GM18511 (cell line): ENCODE results near the gene SMPD3.

Experiments
- ATAC-seq: cut with Tn5 transposase; IDR thresholded peaks from one replicate; pipeline ENCODE4 v1.9.1; 2021; ENCODE audit warnings: mild to moderate bottlenecking, moderate library complexity; ENCODE audit not compliant: unreplicated experiment

Gene SMPD3

GRCh38 chr16:68372381-68372720 is 76.0 kb downstream of the SMPD3 start:
- no peak for ATAC-seq

GRCh38 chr16:68371706-68372380 is 76.5 kb downstream of the SMPD3 start:
- no peak for ATAC-seq

GRCh38 chr16:68371276-68371651 is 77.0 kb downstream of the SMPD3 start:
- no peak for ATAC-seq

- ATAC-seq = no peak
Observed at GRCh38 chr16:68370581-68371275, 77.6 kb downstream of the SMPD3 start.

GRCh38 chr16:68369697-68370580 is 78.4 kb downstream of the SMPD3 start:
- peak; percentile 65 for ATAC-seq

GRCh38 chr16:68369168-68369567 is 79.1 kb downstream of the SMPD3 start:
- ATAC-seq = no peak

GRCh38 chr16:68368301-68368888 is 79.9 kb downstream of the SMPD3 start:
- ATAC-seq = no peak

- no peak for ATAC-seq
Observed at GRCh38 chr16:68367891-68368290, 80.4 kb downstream of the SMPD3 start.

GRCh38 chr16:68367440-68367839 is 80.9 kb downstream of the SMPD3 start:
- no peak for ATAC-seq

GRCh38 chr16:68367030-68367429 is 81.3 kb downstream of the SMPD3 start:
- ATAC-seq = no peak

- no peak for ATAC-seq
Observed at GRCh38 chr16:68366062-68366461, 82.2 kb downstream of the SMPD3 start.

GRCh38 chr16:68365167-68365817 is 83.0 kb downstream of the SMPD3 start:
- ATAC-seq = no peak

GRCh38 chr16:68364561-68364998 is 83.7 kb downstream of the SMPD3 start:
- ATAC-seq = no peak

GRCh38 chr16:68363658-68364521 is 84.4 kb downstream of the SMPD3 start:
- no peak for ATAC-seq

GRCh38 chr16:68362947-68363657 is 85.2 kb downstream of the SMPD3 start:
- no peak for ATAC-seq

GRCh38 chr16:68362262-68362913 is 85.9 kb downstream of the SMPD3 start:
- ATAC-seq = no peak

- ATAC-seq = no peak
Observed at GRCh38 chr16:68361485-68361884, 86.8 kb downstream of the SMPD3 start.

GRCh38 chr16:68360956-68361355 is 87.4 kb downstream of the SMPD3 start:
- no peak for ATAC-seq

- no peak for ATAC-seq
Observed at GRCh38 chr16:68360547-68360946, 87.8 kb downstream of the SMPD3 start.
